ACC112 (cell line): ENCODE data around the gene TPRN.

Experiments
- H2AFZ ChIP-seq: fragments of 200-600 bp; sonication (generic); one replicate; pipeline ENCODE4 v1.6.0; 2017; ENCODE audit warnings: antibody characterized with exemption, low read length; ENCODE audit not compliant: unreplicated experiment
- H3K27ac ChIP-seq: fragments of 200-600 bp; sonication (generic); 2 replicates; pipeline ENCODE4 v1.5.1; 2014; ENCODE audit warnings: low read depth, mild to moderate bottlenecking, antibody characterized with exemption, low read length, moderate library complexity
- H3K27me3 ChIP-seq: fragments of 200-600 bp; sonication (generic); 2 replicates; pipeline ENCODE4 v1.6.1; 2014; ENCODE audit warnings: mild to moderate bottlenecking, antibody characterized with exemption, low read length, moderate library complexity, mixed read lengths; ENCODE audit not compliant: insufficient read depth
- H3K36me3 ChIP-seq: fragments of 200-600 bp; sonication (generic); 2 replicates; pipeline ENCODE4 v1.6.1; 2016; ENCODE audit warnings: mild to moderate bottlenecking, antibody characterized with exemption, low read length, moderate library complexity, mixed read lengths; ENCODE audit not compliant: insufficient read depth
- H3K4me1 ChIP-seq: fragments of 200-600 bp; sonication (generic); one replicate; pipeline ENCODE4 v1.6.1; 2016; ENCODE audit warnings: low read length, mixed read lengths; ENCODE audit not compliant: insufficient read depth, unreplicated experiment, control insufficient read depth
- H3K4me3 ChIP-seq: fragments of 200-600 bp; sonication (generic); 2 replicates; pipeline ENCODE4 v1.5.1; 2014; ENCODE audit warnings: mild to moderate bottlenecking, low read depth, low read length
- H3K79me2 ChIP-seq: fragments of 200-600 bp; sonication (generic); one replicate; pipeline ENCODE4 v1.6.0; 2016; ENCODE audit warnings: low read length; ENCODE audit not compliant: control insufficient read depth, unreplicated experiment, insufficient read depth

Gene TPRN

DNA sequence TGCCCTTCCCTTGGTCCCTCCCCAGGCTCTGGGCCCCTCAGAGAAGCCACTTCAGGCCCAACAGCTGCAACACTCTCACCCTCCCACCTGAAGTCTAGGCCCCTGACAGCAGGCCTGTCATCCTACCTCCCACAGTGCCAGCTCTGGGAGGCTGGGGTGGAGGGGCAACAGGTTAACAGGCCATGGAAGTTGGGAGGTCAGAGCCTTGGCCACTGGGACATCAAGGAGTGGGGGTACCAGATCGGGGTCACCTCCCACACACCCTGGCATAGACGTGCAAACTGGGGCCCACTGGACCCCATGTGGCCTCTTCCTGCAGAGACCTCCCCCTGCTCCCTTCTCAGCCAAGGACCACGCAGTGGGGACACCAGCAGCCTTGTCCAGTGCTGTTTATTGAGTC, 9.3 kb downstream of the TPRN start:
- no peaks in the 10 kb centered on the region for H3K36me3 ChIP-seq
- no peak overlapping the region for H3K27ac ChIP-seq
- peaks cover 39% of the 10 kb centered on the region for H3K79me2 ChIP-seq
- no peak overlapping the region for H2AFZ ChIP-seq
- no peaks in the 10 kb centered on the region for H3K27me3 ChIP-seq
- H3K4me1 ChIP-seq = peaks cover 18% of the 10 kb centered on the region
- no peak overlapping the region for H3K4me3 ChIP-seq

GRCh38 chr9:137190315-137190856, 10.2 kb downstream of the TPRN start:
- no peak overlapping the region for H3K27ac ChIP-seq
- no peak overlapping the region for H2AFZ ChIP-seq
- H3K27me3 ChIP-seq = no peaks in the 10 kb centered on the region
- H3K4me3 ChIP-seq = peak overlapping the region; percentile 80
- H3K36me3 ChIP-seq = no peaks in the 10 kb centered on the region
- peaks cover 18% of the 10 kb centered on the region for H3K4me1 ChIP-seq
- peaks cover 40% of the 10 kb centered on the region for H3K79me2 ChIP-seq

DNA sequence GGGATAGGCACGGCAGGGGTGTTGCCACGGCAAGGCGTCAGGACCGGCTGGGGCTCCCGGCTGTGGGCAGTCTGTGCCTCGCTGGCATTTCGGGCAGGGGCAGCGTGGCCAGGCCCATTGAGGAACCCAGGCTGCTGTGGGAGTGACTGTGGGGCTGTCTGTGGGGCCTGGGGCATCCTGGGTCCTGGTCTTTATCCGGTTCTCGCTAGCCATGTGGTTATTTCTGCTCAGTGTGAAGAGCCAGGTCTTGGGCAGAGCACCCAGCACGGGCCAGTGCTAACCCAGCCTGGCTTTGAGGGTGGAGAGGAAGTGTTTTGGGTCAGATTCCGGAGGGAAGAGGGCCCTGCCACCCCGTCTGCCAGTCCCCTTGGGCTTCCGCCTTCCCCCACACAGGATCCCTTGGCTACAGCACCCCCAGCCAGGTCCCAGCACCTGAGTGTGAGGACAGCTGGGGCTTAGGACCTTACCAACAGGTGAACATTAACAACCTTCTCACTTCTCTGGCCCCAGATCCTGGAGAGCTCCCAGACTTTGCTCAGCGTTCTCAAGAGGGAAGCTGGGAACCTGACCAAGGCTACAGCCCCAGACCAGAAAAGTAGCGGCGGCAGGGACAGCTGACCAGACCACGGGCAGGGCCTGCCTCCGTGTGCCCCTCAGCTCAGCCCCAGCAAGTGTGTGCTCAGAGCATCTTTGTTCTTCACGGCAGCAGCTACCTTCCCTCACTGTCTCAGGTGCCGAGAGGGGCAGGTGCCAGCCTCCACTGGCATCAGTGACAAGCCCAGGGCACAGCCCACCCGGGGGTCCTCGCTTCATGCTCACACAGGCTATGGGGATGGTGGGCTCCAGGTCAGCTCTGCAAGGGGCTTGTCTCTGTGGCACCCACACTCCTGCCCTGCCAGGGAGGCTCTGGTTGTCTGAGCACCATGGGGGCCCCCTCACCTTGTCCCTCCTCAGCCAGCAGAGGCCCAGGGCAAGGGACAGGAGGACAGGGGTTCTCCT, 10.9 kb downstream of the TPRN start:
- Histone ChIP-seq H3K36me3 (no peaks in the 10 kb centered on the region), H3K79me2 (peaks cover 40% of the 10 kb centered on the region)

GRCh38 chr9:137188490-137189296, 11.8 kb downstream of the TPRN start, which contains the start of the genes ANAPC2 and SSNA1:
ANAPC2 (minus strand) TSS chr9:137188560; CDS start chr9:137188532, 28 bp downstream.
SSNA1 (plus strand) TSS chr9:137188676; CDS start chr9:137188727, 51 bp downstream.
- H3K79me2 ChIP-seq = peaks cover 40% of the 10 kb centered on the region
- H3K4me1 ChIP-seq = peaks cover 18% of the 10 kb centered on the region
- H3K27me3 ChIP-seq = no peaks in the 10 kb centered on the region
- H3K27ac ChIP-seq = peak within 1 kb of the TSS; percentile 86
- peak within 1 kb of the TSS; percentile 80 for H3K4me3 ChIP-seq
- H2AFZ ChIP-seq = peak within 1 kb of the TSS; percentile 79
- H3K36me3 ChIP-seq = no peaks in the 10 kb centered on the region

More for the DNA sequence above, 10.9 kb downstream of the TPRN start:
- no peaks in the 10 kb centered on the region for H3K27me3 ChIP-seq
- H3K4me3 ChIP-seq = peak overlapping the region; percentile 80
- H2AFZ ChIP-seq = no peak overlapping the region
- peaks cover 18% of the 10 kb centered on the region for H3K4me1 ChIP-seq
- H3K27ac ChIP-seq = peak overlapping the region; percentile 86

DNA sequence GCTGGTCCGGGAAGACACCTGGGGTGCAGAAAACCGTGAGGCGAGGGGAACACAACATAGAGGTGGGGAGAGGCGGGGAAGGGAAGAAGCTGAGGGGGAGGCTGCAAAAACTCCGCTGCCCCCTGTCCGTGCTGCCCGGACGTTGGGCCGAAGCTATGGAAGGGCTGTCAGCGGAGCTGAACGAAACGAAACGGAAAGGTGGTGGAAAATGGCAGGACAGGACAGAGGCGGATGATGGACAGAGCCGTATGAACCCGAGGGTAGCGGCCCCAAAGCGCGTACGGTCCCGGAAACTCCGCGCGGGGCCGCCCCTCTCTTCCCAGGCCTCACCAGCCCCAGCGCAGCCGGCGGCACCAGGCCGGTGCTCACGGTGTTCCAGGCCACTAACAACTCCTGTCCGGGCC, 12.5 kb downstream of the TPRN start:
- H3K27me3 ChIP-seq = no peaks in the 10 kb centered on the region
- peak overlapping the region; percentile 80 for H3K4me3 ChIP-seq
- H3K4me1 ChIP-seq = peaks cover 18% of the 10 kb centered on the region
- H3K79me2 ChIP-seq = peaks cover 40% of the 10 kb centered on the region
- H2AFZ ChIP-seq = peak overlapping the region; percentile 79
- H3K36me3 ChIP-seq = no peaks in the 10 kb centered on the region
- peak overlapping the region; percentile 86 for H3K27ac ChIP-seq

DNA sequence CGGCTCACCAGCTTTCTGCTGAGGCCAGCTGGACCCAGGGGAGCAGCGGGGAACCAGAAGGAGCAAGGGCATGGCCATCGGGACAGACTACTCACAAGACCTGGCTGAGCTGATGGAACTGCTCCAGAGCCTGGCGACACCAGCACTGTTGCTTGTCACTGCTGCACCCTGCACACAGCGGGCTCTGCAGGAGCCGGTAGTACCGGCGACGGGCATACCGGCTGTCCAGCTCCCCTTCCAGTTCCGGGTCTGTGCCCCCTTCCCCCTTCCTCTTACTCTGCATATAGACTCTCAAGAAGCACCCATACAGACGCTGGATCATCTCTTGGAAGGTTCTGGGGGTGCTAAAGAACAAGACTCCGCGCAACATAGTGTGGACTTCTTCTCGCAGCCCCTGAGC, 13.2 kb downstream of the TPRN start:
- Histone ChIP-seq H3K27me3 (no peaks in the 10 kb centered on the region), H3K36me3 (no peaks in the 10 kb centered on the region), H3K79me2 (peaks cover 40% of the 10 kb centered on the region), H3K4me1 (peaks cover 18% of the 10 kb centered on the region), H3K4me3 (peak overlapping the region; percentile 80), H3K27ac (no peak overlapping the region), H2AFZ (no peak overlapping the region)

GRCh38 chr9:137186385-137186784, 14.2 kb downstream of the TPRN start:
- Histone ChIP-seq H3K4me1 (peaks cover 18% of the 10 kb centered on the region), H3K27ac (no peak overlapping the region), H3K4me3 (peak overlapping the region; percentile 80; the same call in 1 of the 2 replicates), H3K27me3 (no peaks in the 10 kb centered on the region), H2AFZ (no peak overlapping the region), H3K79me2 (peaks cover 40% of the 10 kb centered on the region), H3K36me3 (no peaks in the 10 kb centered on the region)

DNA sequence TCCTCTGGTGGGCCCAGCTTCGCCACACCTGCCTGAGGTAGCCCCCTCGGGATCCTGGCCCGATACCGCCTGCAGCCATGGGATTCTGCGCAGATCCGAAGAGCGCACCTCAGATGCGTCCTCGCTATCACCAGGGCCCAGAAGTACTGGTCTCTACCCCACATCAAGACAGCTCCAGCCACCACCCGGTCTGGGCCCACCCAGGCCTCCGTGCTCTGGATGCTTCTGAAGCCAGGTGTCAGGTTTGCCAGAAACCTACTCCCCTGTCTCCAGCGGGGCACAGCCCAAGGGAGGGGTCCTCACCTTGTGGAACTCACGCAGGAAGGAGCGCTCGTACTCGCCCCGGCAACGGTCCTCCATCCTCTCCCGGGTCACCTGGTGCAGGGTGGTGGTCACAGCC, 14.6 kb downstream of the TPRN start:
- no peak overlapping the region for H3K27ac ChIP-seq
- no peak overlapping the region for H3K4me3 ChIP-seq
- H3K79me2 ChIP-seq = peaks cover 37% of the 10 kb centered on the region
- peaks cover 18% of the 10 kb centered on the region for H3K4me1 ChIP-seq
- H3K27me3 ChIP-seq = no peaks in the 10 kb centered on the region
- H2AFZ ChIP-seq = no peak overlapping the region
- no peaks in the 10 kb centered on the region for H3K36me3 ChIP-seq

- peaks cover 14% of the 10 kb centered on the region for H3K4me1 ChIP-seq
- H2AFZ ChIP-seq = no peak overlapping the region
- peaks cover 28% of the 10 kb centered on the region for H3K79me2 ChIP-seq
- no peaks in the 10 kb centered on the region for H3K36me3 ChIP-seq
- H3K27me3 ChIP-seq = no peaks in the 10 kb centered on the region
- H3K4me3 ChIP-seq = no peak overlapping the region
- H3K27ac ChIP-seq = no peak overlapping the region
Observed at GRCh38 chr9:137184881-137185660, 15.5 kb downstream of the TPRN start.
